GM23338 (cell line): ENCODE data around the gene OLA1. TPM values are rescaled to one million over a fixed set of nuclear protein-coding genes. Genes with fewer than 3 reads are reported as not detected.

Experiments used
- ATAC-seq: fragments of 200-7000 bp; cut with Tn5 transposase; 3 replicates; pipeline ENCODE4 v1.9.1; 2020
- DNase-seq: peaks from one replicate; pipeline ENCODE4 v3.0.0-alpha.2; 2015; ENCODE audit warnings: low spot score
- H2AFZ ChIP-seq: fragments of 200-600 bp; sonication (generic); 2 replicates; pipeline ENCODE4 v1.8.0; 2016; ENCODE audit warnings: antibody characterized with exemption, mild to moderate bottlenecking, moderate library complexity
- H3F3A ChIP-seq: fragments of 200-600 bp; sonication (generic); replicated peaks from 2 replicates; pipeline ENCODE4 v1.8.0; 2017; ENCODE audit warnings: antibody characterized with exemption, mixed run types, low read depth
- H3K27ac ChIP-seq: fragments of 200-600 bp; sonication (generic); 2 replicates; pipeline ENCODE4 v1.6.1; 2016; ENCODE audit warnings: low read depth
- H3K27me3 ChIP-seq: fragments of 200-600 bp; sonication (generic); 2 replicates; pipeline ENCODE4 v1.8.0; 2016; ENCODE audit warnings: mild to moderate bottlenecking, mixed run types, moderate library complexity; ENCODE audit not compliant: insufficient read depth
- H3K36me3 ChIP-seq: fragments of 200-600 bp; sonication (generic); 2 replicates; pipeline ENCODE4 v1.8.0; 2016; ENCODE audit warnings: mild to moderate bottlenecking; ENCODE audit not compliant: insufficient read depth
- H3K4me1 ChIP-seq: fragments of 200-600 bp; sonication (generic); 2 replicates; pipeline ENCODE4 v1.8.0; 2016; ENCODE audit warnings: mild to moderate bottlenecking, moderate library complexity; ENCODE audit not compliant: insufficient read depth
- H3K4me2 ChIP-seq: fragments of 200-600 bp; sonication (generic); 2 replicates; pipeline ENCODE4 v1.7.1; 2017; ENCODE audit warnings: mixed run types
- H3K4me3 ChIP-seq: fragments of 200-600 bp; sonication (generic); 2 replicates; pipeline ENCODE4 v1.6.1; 2016; ENCODE audit warnings: mixed run types
- H3K79me2 ChIP-seq: fragments of 200-600 bp; sonication (generic); replicated peaks from 2 replicates; pipeline ENCODE4 v1.8.0; 2017; ENCODE audit warnings: mild to moderate bottlenecking; ENCODE audit not compliant: insufficient read depth
- H3K9me2 ChIP-seq: fragments of 200-600 bp; sonication (generic); 2 replicates; pipeline ENCODE4 v1.8.0; 2017; ENCODE audit not compliant: insufficient read depth
- H4K20me1 ChIP-seq: fragments of 200-600 bp; sonication (generic); replicated peaks from 2 replicates; pipeline ENCODE4 v1.8.0; 2017; ENCODE audit warnings: mild to moderate bottlenecking; ENCODE audit not compliant: insufficient read depth
- H3K27ac Mint-ChIP-seq: 2 replicates; pipeline ENCODE4 v1.8.0; 2020; ENCODE audit warnings: inconsistent platforms, mild to moderate bottlenecking, moderate library complexity, mixed read lengths
- H3K27me3 Mint-ChIP-seq: 3 replicates; pipeline ENCODE4 v1.8.0; 2022; ENCODE audit warnings: low read depth, mild to moderate bottlenecking, moderate library complexity, mixed read lengths, inconsistent platforms; ENCODE audit not compliant: insufficient read depth, poor library complexity
- H3K36me3 Mint-ChIP-seq: 3 replicates; pipeline ENCODE4 v1.8.0; 2021; ENCODE audit warnings: low read depth, mild to moderate bottlenecking, inconsistent platforms, moderate library complexity, mixed read lengths
- H3K4me1 Mint-ChIP-seq: 3 replicates; pipeline ENCODE4 v1.8.0; 2020; ENCODE audit warnings: mild to moderate bottlenecking, inconsistent platforms, mixed read lengths
- H3K4me3 Mint-ChIP-seq: 3 replicates; pipeline ENCODE4 v1.8.0; 2021; ENCODE audit warnings: moderate library complexity, mild to moderate bottlenecking, inconsistent platforms, mixed read lengths
- H3K9me3 Mint-ChIP-seq: 3 replicates; pipeline ENCODE4 v1.8.0; 2020; ENCODE audit warnings: moderate library complexity, mild to moderate bottlenecking, inconsistent platforms, mixed read lengths
- CREB1 ChIP-seq: fragments of 250-450 bp; sonication (Bioruptor Pico); IDR thresholded peaks from 2 replicates; pipeline ENCODE4 v1.5.0; 2020; ENCODE audit warnings: low read depth, mild to moderate bottlenecking, moderate library complexity
- EZH2 ChIP-seq: fragments of 200-600 bp; sonication (generic); IDR thresholded peaks from one replicate; pipeline ENCODE4 v1.8.0; 2017; ENCODE audit warnings: antibody characterized with exemption, mild to moderate bottlenecking, low read depth; ENCODE audit not compliant: unreplicated experiment
- EZH2phosphoT487 ChIP-seq: fragments of 200-600 bp; sonication (generic); IDR thresholded peaks from one replicate; pipeline ENCODE4 v1.8.1; 2018; ENCODE audit warnings: antibody characterized with exemption; ENCODE audit not compliant: unreplicated experiment
- JUNB ChIP-seq: IDR thresholded peaks from one replicate; pipeline ENCODE4 v1.6.1; 2016; ENCODE audit warnings: antibody characterized with exemption; ENCODE audit not compliant: unreplicated experiment
- NANOG ChIP-seq: IDR thresholded peaks from 2 replicates; pipeline ENCODE4 v1.6.1; 2016; ENCODE audit warnings: antibody characterized with exemption, borderline replicate concordance
- POLR2AphosphoS5 ChIP-seq: IDR thresholded peaks from 2 replicates; pipeline ENCODE4 v1.6.1; 2016; ENCODE audit warnings: antibody characterized with exemption, low read depth
- STAT1 ChIP-seq: IDR thresholded peaks from one replicate; pipeline ENCODE4 v1.6.1; 2016; ENCODE audit warnings: antibody characterized with exemption; ENCODE audit not compliant: unreplicated experiment
- ZNF114 ChIP-seq: fragments of 250-450 bp; sonication (Bioruptor Pico); IDR thresholded peaks from 2 replicates; pipeline ENCODE4 v1.5.0; 2020; ENCODE audit warnings: mild to moderate bottlenecking, moderate library complexity
- ZNF331 ChIP-seq: fragments of 250-450 bp; sonication (Bioruptor Pico); IDR thresholded peaks from 2 replicates; pipeline ENCODE4 v1.5.0; 2020; ENCODE audit warnings: low read depth, mild to moderate bottlenecking, moderate library complexity
- polyA plus RNA-seq: library from polyadenylated mRNA; unstranded; fragments of >200 nt; fragmentation: Nextera tagmentation; extraction: Ambion mirVana; gene quantifications from 2 replicates; pipeline ENCODE4 v1.2.1, GENCODE V29; 2016
- total RNA-seq: library from RNA; depleted of rRNA; stranded (reverse); fragments of >200 nt; shearing (Covaris generic); gene quantifications from 2 replicates; pipeline ENCODE4 v1.2.3, GENCODE V29; 2014
- TF ChIP-seq, protein P1 (sequence below), 2 experiments: fragments of 200-600 bp in 1 of 2; sonication (generic) in 1 of 2; conservative IDR thresholded peaks; 2 replicates each; pipeline versions ENCODE4 v1.5.1 to v1.6.1; 2016 to 2017; ENCODE audit warnings: antibody characterized with exemption in 2 of 2, low read depth in 2 of 2, mild to moderate bottlenecking in 2 of 2, moderate library complexity in 1 of 2
- TF ChIP-seq, protein P2 (sequence below): IDR thresholded peaks from 2 replicates; pipeline ENCODE4 v1.6.1; 2016; ENCODE audit warnings: antibody characterized with exemption
- TF ChIP-seq, protein P3 (sequence below): IDR thresholded peaks from one replicate; pipeline ENCODE4 v1.6.1; 2018; ENCODE audit warnings: antibody characterized with exemption; ENCODE audit not compliant: unreplicated experiment
- TF ChIP-seq, protein P4 (sequence below): fragments of 250-450 bp; sonication (Bioruptor Pico); IDR thresholded peaks from 2 replicates; pipeline ENCODE4 v1.5.0; 2020; ENCODE audit warnings: mild to moderate bottlenecking, moderate library complexity

The OLA1 gene
- total and polyA plus RNA-seq, 2 experiments from 2014 or later: 104 to 242 TPM

DNA sequence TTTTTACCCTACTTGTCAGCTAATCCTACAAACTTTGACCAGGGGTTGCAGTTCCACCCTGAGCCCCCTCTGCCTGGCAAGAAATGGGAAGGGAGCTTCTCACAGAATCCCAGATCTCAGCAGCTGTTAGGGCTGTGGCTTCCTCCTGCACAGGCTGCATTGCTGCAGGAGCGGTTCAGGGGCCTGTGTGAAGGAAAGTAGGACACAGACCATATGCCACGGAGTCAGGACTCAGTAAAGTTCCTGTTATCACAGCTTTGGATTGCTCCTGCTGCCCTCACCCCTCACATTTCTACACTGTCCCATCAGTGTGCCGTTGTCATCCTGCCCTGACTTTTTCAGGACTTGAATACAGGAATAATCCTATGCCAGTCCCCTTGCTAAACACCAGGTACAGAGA is 220.4 kb downstream of the OLA1 start:
- H3K27ac ChIP-seq: no peak overlapping the region
- no peak for DNase-seq
- peaks cover 29% of the 10 kb centered on the region for H3K4me1 ChIP-seq
- H3K27me3 ChIP-seq: no peaks in the 10 kb centered on the region
- Mint-ChIP-seq H3K27ac (no peak overlapping the region), H3K27me3 (peaks cover 10% of the 10 kb centered on the region), H3K9me3 (no peaks in the 10 kb centered on the region), H3K36me3 (no peaks in the 10 kb centered on the region), H3K4me1 (peaks cover 32% of the 10 kb centered on the region), H3K4me3 (no peak overlapping the region)
- H3K79me2 ChIP-seq: no peaks in the 10 kb centered on the region
- no peak overlapping the region for H3K4me3 ChIP-seq
- no peaks in the 10 kb centered on the region for H3K36me3 ChIP-seq
- H2AFZ ChIP-seq: no peak overlapping the region
- no peak for TF ChIP-seq ZNF114 (CRISPR knock-in tag)
- TF ChIP-seq JUNB: no peak
- TF ChIP-seq, protein P1, sequence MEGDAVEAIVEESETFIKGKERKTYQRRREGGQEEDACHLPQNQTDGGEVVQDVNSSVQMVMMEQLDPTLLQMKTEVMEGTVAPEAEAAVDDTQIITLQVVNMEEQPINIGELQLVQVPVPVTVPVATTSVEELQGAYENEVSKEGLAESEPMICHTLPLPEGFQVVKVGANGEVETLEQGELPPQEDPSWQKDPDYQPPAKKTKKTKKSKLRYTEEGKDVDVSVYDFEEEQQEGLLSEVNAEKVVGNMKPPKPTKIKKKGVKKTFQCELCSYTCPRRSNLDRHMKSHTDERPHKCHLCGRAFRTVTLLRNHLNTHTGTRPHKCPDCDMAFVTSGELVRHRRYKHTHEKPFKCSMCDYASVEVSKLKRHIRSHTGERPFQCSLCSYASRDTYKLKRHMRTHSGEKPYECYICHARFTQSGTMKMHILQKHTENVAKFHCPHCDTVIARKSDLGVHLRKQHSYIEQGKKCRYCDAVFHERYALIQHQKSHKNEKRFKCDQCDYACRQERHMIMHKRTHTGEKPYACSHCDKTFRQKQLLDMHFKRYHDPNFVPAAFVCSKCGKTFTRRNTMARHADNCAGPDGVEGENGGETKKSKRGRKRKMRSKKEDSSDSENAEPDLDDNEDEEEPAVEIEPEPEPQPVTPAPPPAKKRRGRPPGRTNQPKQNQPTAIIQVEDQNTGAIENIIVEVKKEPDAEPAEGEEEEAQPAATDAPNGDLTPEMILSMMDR (conservative IDR thresholded peaks at IDR 0.05; ENCODE audit: low read depth in 2 of 2): no peak
- no peak for TF ChIP-seq EZH2phosphoT487
- TF ChIP-seq CREB1 (CRISPR knock-in tag): no peak
- TF ChIP-seq NANOG: no peak
- TF ChIP-seq, protein P2, sequence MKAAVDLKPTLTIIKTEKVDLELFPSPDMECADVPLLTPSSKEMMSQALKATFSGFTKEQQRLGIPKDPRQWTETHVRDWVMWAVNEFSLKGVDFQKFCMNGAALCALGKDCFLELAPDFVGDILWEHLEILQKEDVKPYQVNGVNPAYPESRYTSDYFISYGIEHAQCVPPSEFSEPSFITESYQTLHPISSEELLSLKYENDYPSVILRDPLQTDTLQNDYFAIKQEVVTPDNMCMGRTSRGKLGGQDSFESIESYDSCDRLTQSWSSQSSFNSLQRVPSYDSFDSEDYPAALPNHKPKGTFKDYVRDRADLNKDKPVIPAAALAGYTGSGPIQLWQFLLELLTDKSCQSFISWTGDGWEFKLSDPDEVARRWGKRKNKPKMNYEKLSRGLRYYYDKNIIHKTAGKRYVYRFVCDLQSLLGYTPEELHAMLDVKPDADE: no peak
- TF ChIP-seq, protein P3, sequence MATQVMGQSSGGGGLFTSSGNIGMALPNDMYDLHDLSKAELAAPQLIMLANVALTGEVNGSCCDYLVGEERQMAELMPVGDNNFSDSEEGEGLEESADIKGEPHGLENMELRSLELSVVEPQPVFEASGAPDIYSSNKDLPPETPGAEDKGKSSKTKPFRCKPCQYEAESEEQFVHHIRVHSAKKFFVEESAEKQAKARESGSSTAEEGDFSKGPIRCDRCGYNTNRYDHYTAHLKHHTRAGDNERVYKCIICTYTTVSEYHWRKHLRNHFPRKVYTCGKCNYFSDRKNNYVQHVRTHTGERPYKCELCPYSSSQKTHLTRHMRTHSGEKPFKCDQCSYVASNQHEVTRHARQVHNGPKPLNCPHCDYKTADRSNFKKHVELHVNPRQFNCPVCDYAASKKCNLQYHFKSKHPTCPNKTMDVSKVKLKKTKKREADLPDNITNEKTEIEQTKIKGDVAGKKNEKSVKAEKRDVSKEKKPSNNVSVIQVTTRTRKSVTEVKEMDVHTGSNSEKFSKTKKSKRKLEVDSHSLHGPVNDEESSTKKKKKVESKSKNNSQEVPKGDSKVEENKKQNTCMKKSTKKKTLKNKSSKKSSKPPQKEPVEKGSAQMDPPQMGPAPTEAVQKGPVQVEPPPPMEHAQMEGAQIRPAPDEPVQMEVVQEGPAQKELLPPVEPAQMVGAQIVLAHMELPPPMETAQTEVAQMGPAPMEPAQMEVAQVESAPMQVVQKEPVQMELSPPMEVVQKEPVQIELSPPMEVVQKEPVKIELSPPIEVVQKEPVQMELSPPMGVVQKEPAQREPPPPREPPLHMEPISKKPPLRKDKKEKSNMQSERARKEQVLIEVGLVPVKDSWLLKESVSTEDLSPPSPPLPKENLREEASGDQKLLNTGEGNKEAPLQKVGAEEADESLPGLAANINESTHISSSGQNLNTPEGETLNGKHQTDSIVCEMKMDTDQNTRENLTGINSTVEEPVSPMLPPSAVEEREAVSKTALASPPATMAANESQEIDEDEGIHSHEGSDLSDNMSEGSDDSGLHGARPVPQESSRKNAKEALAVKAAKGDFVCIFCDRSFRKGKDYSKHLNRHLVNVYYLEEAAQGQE: no peak
- no peak for TF ChIP-seq ZNF331 (CRISPR knock-in tag)
- TF ChIP-seq, protein P4, sequence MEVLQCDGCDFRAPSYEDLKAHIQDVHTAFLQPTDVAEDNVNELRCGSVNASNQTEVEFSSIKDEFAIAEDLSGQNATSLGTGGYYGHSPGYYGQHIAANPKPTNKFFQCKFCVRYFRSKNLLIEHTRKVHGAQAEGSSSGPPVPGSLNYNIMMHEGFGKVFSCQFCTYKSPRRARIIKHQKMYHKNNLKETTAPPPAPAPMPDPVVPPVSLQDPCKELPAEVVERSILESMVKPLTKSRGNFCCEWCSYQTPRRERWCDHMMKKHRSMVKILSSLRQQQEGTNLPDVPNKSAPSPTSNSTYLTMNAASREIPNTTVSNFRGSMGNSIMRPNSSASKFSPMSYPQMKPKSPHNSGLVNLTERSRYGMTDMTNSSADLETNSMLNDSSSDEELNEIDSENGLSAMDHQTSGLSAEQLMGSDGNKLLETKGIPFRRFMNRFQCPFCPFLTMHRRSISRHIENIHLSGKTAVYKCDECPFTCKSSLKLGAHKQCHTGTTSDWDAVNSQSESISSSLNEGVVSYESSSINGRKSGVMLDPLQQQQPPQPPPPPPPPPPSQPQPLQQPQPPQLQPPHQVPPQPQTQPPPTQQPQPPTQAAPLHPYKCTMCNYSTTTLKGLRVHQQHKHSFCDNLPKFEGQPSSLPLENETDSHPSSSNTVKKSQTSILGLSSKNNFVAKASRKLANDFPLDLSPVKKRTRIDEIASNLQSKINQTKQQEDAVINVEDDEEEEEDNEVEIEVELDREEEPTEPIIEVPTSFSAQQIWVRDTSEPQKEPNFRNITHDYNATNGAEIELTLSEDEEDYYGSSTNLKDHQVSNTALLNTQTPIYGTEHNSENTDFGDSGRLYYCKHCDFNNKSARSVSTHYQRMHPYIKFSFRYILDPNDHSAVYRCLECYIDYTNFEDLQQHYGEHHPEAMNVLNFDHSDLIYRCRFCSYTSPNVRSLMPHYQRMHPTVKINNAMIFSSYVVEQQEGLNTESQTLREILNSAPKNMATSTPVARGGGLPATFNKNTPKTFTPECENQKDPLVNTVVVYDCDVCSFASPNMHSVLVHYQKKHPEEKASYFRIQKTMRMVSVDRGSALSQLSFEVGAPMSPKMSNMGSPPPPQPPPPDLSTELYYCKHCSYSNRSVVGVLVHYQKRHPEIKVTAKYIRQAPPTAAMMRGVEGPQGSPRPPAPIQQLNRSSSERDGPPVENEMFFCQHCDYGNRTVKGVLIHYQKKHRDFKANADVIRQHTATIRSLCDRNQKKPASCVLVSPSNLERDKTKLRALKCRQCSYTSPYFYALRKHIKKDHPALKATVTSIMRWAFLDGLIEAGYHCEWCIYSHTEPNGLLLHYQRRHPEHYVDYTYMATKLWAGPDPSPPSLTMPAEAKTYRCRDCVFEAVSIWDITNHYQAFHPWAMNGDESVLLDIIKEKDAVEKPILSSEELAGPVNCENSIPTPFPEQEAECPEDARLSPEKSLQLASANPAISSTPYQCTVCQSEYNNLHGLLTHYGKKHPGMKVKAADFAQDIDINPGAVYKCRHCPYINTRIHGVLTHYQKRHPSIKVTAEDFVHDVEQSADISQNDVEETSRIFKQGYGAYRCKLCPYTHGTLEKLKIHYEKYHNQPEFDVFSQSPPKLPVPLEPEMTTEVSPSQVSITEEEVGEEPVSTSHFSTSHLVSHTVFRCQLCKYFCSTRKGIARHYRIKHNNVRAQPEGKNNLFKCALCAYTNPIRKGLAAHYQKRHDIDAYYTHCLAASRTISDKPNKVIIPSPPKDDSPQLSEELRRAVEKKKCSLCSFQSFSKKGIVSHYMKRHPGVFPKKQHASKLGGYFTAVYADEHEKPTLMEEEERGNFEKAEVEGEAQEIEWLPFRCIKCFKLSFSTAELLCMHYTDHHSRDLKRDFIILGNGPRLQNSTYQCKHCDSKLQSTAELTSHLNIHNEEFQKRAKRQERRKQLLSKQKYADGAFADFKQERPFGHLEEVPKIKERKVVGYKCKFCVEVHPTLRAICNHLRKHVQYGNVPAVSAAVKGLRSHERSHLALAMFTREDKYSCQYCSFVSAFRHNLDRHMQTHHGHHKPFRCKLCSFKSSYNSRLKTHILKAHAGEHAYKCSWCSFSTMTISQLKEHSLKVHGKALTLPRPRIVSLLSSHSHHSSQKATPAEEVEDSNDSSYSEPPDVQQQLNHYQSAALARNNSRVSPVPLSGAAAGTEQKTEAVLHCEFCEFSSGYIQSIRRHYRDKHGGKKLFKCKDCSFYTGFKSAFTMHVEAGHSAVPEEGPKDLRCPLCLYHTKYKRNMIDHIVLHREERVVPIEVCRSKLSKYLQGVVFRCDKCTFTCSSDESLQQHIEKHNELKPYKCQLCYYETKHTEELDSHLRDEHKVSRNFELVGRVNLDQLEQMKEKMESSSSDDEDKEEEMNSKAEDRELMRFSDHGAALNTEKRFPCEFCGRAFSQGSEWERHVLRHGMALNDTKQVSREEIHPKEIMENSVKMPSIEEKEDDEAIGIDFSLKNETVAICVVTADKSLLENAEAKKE: no peak
- TF ChIP-seq POLR2AphosphoS5: no peak
- TF ChIP-seq STAT1: no peak
- TF ChIP-seq EZH2: no peak
- H3K9me2 ChIP-seq: no peaks in the 10 kb centered on the region; the same call in 1 of the 2 replicates
- ATAC-seq: no peak
- H3F3A ChIP-seq: peaks cover 17% of the 10 kb centered on the region; the same call in 1 of the 2 replicates
- H4K20me1 ChIP-seq: no peaks in the 10 kb centered on the region
- no peak overlapping the region for H3K4me2 ChIP-seq
